ENCODE results near the gene XIAP.
"Not testable (repeated sequence)": the region's sequence is repeated elsewhere in the genome, so short reads cannot be mapped to it uniquely, and the experiment has no call there.

XIAP gene

DNA sequence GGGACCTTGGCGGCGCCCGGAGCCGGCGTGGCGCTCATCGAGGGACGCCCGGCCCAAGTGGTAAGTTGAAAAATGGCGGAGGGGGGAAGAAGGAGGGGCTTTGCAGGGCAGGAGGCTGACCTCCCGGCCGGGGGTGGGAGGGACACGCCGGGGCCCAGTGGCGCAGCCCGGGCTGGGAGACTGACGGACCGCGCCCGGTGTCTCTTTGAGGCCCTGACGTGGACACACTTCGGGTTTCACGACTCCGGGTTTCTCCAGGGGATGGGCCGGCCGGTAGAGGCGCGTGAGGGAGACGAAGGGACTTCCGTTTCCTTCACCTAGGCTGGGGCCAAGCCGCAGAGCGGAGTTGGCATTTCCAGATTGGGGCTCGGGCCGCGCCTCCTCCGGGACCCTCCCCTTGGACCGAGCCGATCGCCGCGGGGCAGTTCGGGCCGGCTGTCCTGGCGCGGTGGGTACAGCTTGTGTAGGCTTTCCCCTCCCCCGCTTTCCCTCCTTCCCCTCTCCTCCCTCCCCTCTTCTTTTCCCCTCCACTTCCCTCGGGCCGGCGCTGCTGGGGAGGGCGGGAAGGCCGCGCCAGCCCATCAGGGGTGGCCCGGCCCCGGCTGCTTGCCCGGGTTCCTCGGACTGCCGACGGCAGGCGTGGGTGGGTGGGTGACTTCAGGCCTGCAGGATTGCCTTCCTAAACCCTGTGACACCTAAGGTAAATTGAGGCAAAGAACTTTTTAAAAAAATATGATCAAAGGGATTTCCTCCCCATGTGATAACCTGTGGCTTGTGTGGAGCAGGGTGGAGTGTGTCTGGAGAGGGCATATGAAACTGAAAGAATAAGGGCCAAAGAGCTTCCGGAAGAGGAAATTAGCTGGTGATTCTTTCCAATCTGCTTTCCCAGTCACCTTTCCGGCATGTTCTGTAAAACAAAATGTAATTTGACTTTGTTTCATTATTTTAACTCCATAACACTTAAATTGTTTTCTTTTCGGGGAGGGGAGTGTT is at the start of gene XIAP:
XIAP (plus strand) TSS at position 208 of the 993 bp plus-strand sequence. CDS start 25,610 bp downstream, outside the sequence.
- TF ChIP-seq, protein P1, sequence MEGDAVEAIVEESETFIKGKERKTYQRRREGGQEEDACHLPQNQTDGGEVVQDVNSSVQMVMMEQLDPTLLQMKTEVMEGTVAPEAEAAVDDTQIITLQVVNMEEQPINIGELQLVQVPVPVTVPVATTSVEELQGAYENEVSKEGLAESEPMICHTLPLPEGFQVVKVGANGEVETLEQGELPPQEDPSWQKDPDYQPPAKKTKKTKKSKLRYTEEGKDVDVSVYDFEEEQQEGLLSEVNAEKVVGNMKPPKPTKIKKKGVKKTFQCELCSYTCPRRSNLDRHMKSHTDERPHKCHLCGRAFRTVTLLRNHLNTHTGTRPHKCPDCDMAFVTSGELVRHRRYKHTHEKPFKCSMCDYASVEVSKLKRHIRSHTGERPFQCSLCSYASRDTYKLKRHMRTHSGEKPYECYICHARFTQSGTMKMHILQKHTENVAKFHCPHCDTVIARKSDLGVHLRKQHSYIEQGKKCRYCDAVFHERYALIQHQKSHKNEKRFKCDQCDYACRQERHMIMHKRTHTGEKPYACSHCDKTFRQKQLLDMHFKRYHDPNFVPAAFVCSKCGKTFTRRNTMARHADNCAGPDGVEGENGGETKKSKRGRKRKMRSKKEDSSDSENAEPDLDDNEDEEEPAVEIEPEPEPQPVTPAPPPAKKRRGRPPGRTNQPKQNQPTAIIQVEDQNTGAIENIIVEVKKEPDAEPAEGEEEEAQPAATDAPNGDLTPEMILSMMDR (IDR thresholded peaks at IDR 0.05; ENCODE audit: borderline replicate concordance, control extremely low read depth, extremely low read depth, insufficient read depth, missing control alignments), result peak; percentile 18
- in situ Hi-C loops (cut with MboI; ENCODE audit: low sequenced_read_pairs, unreplicated experiment), result no loop called here
- peak; percentile 89 for DNase-seq (ENCODE audit: low spot score)

DNA sequence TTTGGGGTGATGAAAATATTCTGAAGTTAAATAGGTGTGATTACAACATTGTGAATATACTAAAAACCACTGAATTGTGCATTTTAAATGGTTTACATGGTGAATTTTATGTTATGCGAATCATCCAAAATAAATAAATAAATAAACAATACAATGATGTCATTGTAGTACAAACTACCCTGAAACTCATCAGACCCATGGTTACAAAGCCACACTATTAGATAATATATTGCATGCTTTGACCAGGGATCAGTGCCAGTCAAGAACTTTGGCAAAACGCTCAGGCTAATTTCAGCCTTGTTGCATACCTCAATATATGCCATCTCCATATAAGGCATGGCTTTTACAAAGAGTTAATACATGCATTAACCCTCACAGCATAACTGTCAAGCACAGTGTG is 45.5 kb upstream of the XIAP start:
- in situ Hi-C loops (cut with MboI; ENCODE audit: low sequenced_read_pairs, unreplicated experiment), result no loop called here
- DNase-seq (ENCODE audit: low spot score), result no peak
- TF ChIP-seq, protein P1 (IDR thresholded peaks at IDR 0.05; ENCODE audit: borderline replicate concordance, control extremely low read depth, extremely low read depth, insufficient read depth, missing control alignments), result no peak

DNA sequence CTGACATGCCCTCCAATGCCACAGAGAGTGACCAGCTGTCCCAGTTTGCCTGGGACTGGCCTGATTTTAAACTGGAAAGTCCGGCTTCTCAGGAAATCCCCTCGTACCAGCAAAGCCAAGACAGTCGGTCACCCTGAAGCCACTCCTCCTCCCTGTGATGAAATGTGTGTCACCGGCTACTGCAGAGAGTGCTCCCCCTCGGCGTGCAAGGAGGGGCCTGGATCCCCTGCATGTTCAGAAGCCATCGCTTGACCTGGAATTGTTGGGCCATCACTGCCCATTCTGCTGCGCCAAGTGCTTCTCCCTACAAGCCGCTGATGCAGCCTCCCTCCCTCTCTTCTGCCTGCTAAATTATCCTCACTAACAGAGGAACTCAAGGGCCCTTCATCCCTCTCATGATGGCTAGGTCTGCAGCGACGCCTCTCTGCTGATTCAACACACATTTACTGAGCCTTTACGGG is 44.9 kb upstream of the XIAP start:
- DNase-seq (ENCODE audit: low spot score); in situ Hi-C loops (cut with MboI; ENCODE audit: low sequenced_read_pairs, unreplicated experiment): not testable (repeated sequence)

DNA sequence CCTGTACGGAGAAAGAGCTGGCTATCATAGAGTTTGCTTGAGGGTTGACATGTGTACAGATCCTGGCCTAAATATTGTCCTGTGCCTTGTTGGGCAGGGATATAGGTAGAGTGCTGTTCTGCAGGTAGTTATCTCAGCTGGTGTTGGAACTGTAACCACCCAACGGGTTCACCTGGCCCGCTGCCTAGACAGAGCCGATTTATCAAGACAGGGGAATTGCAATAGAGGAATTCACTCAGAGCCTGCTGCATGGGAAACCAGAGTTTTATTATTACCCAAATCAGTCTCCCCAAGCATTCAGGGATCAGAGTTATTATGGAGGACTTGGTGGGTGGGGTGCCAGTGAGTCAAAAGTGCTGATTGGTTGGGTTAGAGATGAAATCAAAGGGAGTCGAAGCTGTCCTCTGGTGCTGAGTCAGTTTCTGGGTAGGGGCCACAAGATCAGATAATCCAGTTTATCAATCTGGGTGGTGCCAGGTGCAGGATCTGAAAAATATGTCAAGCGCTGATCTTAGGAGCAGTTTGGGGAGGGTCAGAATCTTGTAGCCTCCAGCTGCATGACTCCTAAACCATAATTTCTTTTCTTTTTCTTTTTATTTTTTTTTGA is 42.5 kb upstream of the XIAP start:
- TF ChIP-seq, protein P1 (IDR thresholded peaks at IDR 0.05; ENCODE audit: borderline replicate concordance, control extremely low read depth, extremely low read depth, insufficient read depth, missing control alignments), result no peak
- no peak for DNase-seq (ENCODE audit: low spot score)
- in situ Hi-C loops (cut with MboI; ENCODE audit: low sequenced_read_pairs, unreplicated experiment), result no loop called here

DNA sequence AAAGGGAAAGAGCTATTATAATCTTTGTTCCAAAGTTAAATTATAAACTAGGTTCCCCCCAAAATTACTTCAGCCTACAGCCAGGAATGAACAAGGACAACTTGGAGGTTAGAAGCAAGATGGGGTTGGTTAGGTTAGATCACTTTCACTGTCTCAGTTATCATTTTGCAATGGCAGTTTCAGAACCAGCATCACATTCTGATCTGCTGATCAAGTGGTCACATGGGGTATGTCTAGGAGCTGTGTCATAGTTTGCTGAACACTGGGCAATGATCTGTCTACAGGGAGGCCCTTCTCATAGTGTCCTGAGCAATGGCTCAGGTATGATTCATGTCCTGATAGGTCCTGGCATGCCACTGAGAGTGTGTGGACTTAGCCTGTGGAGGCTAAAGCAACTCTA is 41.6 kb upstream of the XIAP start:
- DNase-seq (ENCODE audit: low spot score), result no peak
- TF ChIP-seq, protein P1 (IDR thresholded peaks at IDR 0.05; ENCODE audit: borderline replicate concordance, control extremely low read depth, extremely low read depth, insufficient read depth, missing control alignments), result no peak
- in situ Hi-C loops (cut with MboI; ENCODE audit: low sequenced_read_pairs, unreplicated experiment), result no loop called here

DNA sequence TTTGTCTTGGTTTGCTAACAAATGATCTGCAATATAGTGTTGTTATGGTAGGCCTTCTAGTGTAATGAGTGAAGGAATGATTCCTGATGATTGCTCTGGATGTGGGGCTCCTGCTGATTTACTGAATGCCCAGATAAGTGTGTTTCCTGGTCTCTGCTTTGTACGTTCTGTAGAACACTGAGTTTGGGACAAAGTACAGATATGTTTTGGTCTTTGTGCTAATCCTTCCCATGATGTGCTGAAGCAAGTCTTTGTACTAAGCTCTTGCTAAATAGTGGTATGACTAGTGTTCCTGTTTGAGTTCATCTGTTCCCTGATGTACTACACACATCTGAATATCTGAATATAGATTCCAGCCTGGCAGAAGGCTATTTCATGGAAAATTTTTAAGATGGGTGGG is 36.9 kb upstream of the XIAP start:
- no peak for DNase-seq (ENCODE audit: low spot score)
- TF ChIP-seq, protein P1 (IDR thresholded peaks at IDR 0.05; ENCODE audit: borderline replicate concordance, control extremely low read depth, extremely low read depth, insufficient read depth, missing control alignments), result no peak
- in situ Hi-C loops (cut with MboI; ENCODE audit: low sequenced_read_pairs, unreplicated experiment), result no loop called here

DNA sequence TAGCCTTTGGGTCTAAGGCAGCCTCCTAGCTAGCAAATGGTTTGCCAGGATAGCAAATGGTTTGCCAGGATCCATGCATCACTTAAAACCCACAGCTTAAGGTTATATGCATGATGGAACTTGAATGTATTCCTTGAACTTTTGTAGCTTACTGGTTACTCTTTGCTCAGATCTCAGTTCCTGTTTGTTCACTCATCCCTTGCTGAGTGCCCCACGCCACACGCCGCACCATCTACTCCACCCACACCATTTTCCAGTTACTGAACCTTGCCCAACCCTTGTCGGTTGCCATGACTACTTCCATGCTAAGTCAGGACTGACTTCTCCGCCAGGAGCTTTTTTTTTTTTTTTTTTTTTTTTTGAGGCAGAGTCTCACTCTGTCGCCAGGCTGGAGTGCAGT is 29.5 kb upstream of the XIAP start:
- DNase-seq (ENCODE audit: low spot score), result peak; percentile 51
- in situ Hi-C loops (cut with MboI; ENCODE audit: low sequenced_read_pairs, unreplicated experiment), result no loop called here

More for the DNA sequence above, 29.5 kb upstream of the XIAP start:
- TF ChIP-seq, protein P1 (IDR thresholded peaks at IDR 0.05; ENCODE audit: borderline replicate concordance, control extremely low read depth, extremely low read depth, insufficient read depth, missing control alignments), result no peak
